Smooth muscle cell (in vitro differentiated cells): ENCODE measurements around the gene PRKAG1. TPM values are rescaled to one million over a fixed set of nuclear protein-coding genes. Genes with fewer than 3 reads are reported as not detected.

Source experiments
- DNase-seq: peaks from one replicate; lab custom pipeline; 2025; ENCODE audit not compliant: unreplicated experiment; lab: John Stamatoyannopoulos, UW
- H2AFZ ChIP-seq: fragments of 200-600 bp; sonication (generic); 2 replicates; pipeline ENCODE4 v1.6.0; 2016; ENCODE audit warnings: antibody characterized with exemption, low read depth, mild to moderate bottlenecking
- H3F3A ChIP-seq: fragments of 200-600 bp; sonication (generic); 2 replicates; pipeline ENCODE4 v1.6.0; 2017; ENCODE audit warnings: antibody characterized with exemption, low read depth
- H3K27ac ChIP-seq: fragments of 200-600 bp; sonication (generic); 2 replicates; pipeline ENCODE4 v1.5.1; 2016; ENCODE audit warnings: low read depth, mild to moderate bottlenecking
- H3K27me3 ChIP-seq: fragments of 200-600 bp; sonication (generic); 2 replicates; pipeline ENCODE4 v1.6.1; 2016; ENCODE audit warnings: low read depth, mild to moderate bottlenecking
- H3K36me3 ChIP-seq: fragments of 200-600 bp; sonication (generic); 2 replicates; pipeline ENCODE4 v1.5.1; 2016; ENCODE audit warnings: low read depth
- H3K4me1 ChIP-seq: fragments of 200-600 bp; sonication (generic); 2 replicates; pipeline ENCODE4 v1.5.1; 2016; ENCODE audit warnings: low read depth
- H3K4me2 ChIP-seq: fragments of 200-600 bp; sonication (generic); 2 replicates; pipeline ENCODE4 v1.6.0; 2016; ENCODE audit warnings: mild to moderate bottlenecking
- H3K4me3 ChIP-seq: fragments of 200-600 bp; sonication (generic); 2 replicates; pipeline ENCODE4 v1.5.1; 2016; ENCODE audit warnings: mild to moderate bottlenecking
- H3K79me2 ChIP-seq: fragments of 200-600 bp; sonication (generic); 2 replicates; pipeline ENCODE4 v1.6.0; 2016; ENCODE audit warnings: low read depth, mild to moderate bottlenecking
- H3K9ac ChIP-seq: fragments of 200-600 bp; sonication (generic); 2 replicates; pipeline ENCODE4 v1.6.0; 2016; ENCODE audit warnings: low read depth
- H3K9me3 ChIP-seq: fragments of 200-600 bp; sonication (generic); replicated peaks from 2 replicates; pipeline ENCODE4 v1.5.1; 2016; ENCODE audit warnings: low read depth
- H4K20me1 ChIP-seq: fragments of 200-600 bp; sonication (generic); 2 replicates; pipeline ENCODE4 v1.6.0; 2016; ENCODE audit warnings: low read depth
- CTCF ChIP-seq: fragments of 200-600 bp; sonication (generic); IDR thresholded peaks from 2 replicates; pipeline ENCODE4 v1.5.1; 2017; ENCODE audit warnings: borderline replicate concordance, mild to moderate bottlenecking, antibody characterized with exemption; ENCODE audit not compliant: insufficient read depth, poor library complexity, severe bottlenecking
- WGBS: methylation state at CpG from one replicate; pipeline ENCODE4 v1.1.7; 2016; ENCODE audit warnings: low lambda C conversion rate; 5-methylcytosine and 5-hydroxymethylcytosine counted together
- polyA plus RNA-seq: library from polyadenylated mRNA; unstranded; fragments of >200 nt; fragmentation: Nextera tagmentation; extraction: Ambion mirVana; gene quantifications from 2 replicates; pipeline ENCODE4 v1.2.1, GENCODE V29; 2016
- total RNA-seq: library from RNA; depleted of rRNA; stranded (reverse); fragments of >200 nt; gene quantifications from 2 replicates; pipeline ENCODE4 v1.2.3, GENCODE V29; 2014

PRKAG1 gene
- total and polyA plus RNA-seq, 2 experiments from 2014 or later: 42.5 to 62.6 TPM

GRCh38 chr12:49052451-49053208 lies 34.1 kb upstream of the PRKAG1 start:
- Histone ChIP-seq H2AFZ (no peak overlapping the region), H3F3A (peaks cover 5% of the 10 kb centered on the region), H3K4me3 (no peak overlapping the region), H3K79me2 (peaks cover 44% of the 10 kb centered on the region), H3K4me2 (no peak overlapping the region), H3K9ac (no peak overlapping the region), H3K27ac (no peak overlapping the region), H3K9me3 (no peaks in the 10 kb centered on the region), H4K20me1 (peaks cover 94% of the 10 kb centered on the region), H3K27me3 (no peaks in the 10 kb centered on the region), H3K36me3 (peaks cover 6% of the 10 kb centered on the region), H3K4me1 (peaks cover 18% of the 10 kb centered on the region)
- no peak for DNase-seq
- TF ChIP-seq CTCF: no peak
- WGBS: 96% methylated on average over 16 of the region's 16 CpGs

GRCh38 chr12:49051777-49052438 lies 33.3 kb upstream of the PRKAG1 start:
- Histone ChIP-seq H3K4me3 (no peak overlapping the region), H3K9ac (no peak overlapping the region), H3F3A (peaks cover 5% of the 10 kb centered on the region), H3K27ac (no peak overlapping the region), H3K36me3 (peaks cover 6% of the 10 kb centered on the region), H3K4me1 (peaks cover 11% of the 10 kb centered on the region), H2AFZ (no peak overlapping the region), H3K4me2 (no peak overlapping the region), H3K27me3 (no peaks in the 10 kb centered on the region), H3K9me3 (no peaks in the 10 kb centered on the region), H3K79me2 (peaks cover 37% of the 10 kb centered on the region), H4K20me1 (peaks cover 86% of the 10 kb centered on the region)
- TF ChIP-seq CTCF: no peak
- over 99% methylated on average over 18 of the region's 20 CpGs for WGBS
- DNase-seq: no peak

- no peak overlapping the region for H2AFZ ChIP-seq
- no peaks in the 10 kb centered on the region for H3K27me3 ChIP-seq
- no peaks in the 10 kb centered on the region for H3K9me3 ChIP-seq
- H3K4me3 ChIP-seq: no peak overlapping the region
- H3K27ac ChIP-seq: no peak overlapping the region
- WGBS: 97% methylated on average over 14 of the region's 18 CpGs
- peaks cover 5% of the 10 kb centered on the region for H3K4me1 ChIP-seq
- no peak for DNase-seq
- peaks cover 81% of the 10 kb centered on the region for H4K20me1 ChIP-seq
- H3F3A ChIP-seq: peaks cover 5% of the 10 kb centered on the region
- H3K79me2 ChIP-seq: peaks cover 31% of the 10 kb centered on the region
- no peak overlapping the region for H3K9ac ChIP-seq
- no peak overlapping the region for H3K4me2 ChIP-seq
- no peak for TF ChIP-seq CTCF
- peaks cover 6% of the 10 kb centered on the region for H3K36me3 ChIP-seq
Measured at GRCh38 chr12:49051373-49051764, 32.8 kb upstream of the PRKAG1 start.
